Measurements from ENCODE around the gene WDR64. TPM values are rescaled to one million over a fixed set of nuclear protein-coding genes. Genes with fewer than 3 reads are reported as not detected.

The WDR64 gene
- 0.58 TPM for polyA plus RNA-seq (ENCODE audit: insufficient read length)
- long read RNA-seq, donor 1: 0 reads
- long read RNA-seq, donor 2: 0 reads
- long read RNA-seq, donor 3: 0 reads
- long read RNA-seq, donor 4: 0 reads
- long read RNA-seq, donor 5, partial matches to known transcripts: 15 of 49 reads
- long read RNA-seq, donor 5, other reads (novel, unspliced or antisense): 34 of 49 reads
- long read RNA-seq, donor 6: 0 reads
- long read RNA-seq, donor 7: 0 reads
- long read RNA-seq, donor 8: 0 reads

- DNase-seq: no peak
Observed at GRCh38 chr1:241652012-241652411, at the start of gene WDR64. Gene WDR64, plus strand, starts transcription at chr1:241652281. Its CDS starts 204 bp downstream, at chr1:241652485.

- no peak for DNase-seq
Observed at GRCh38 chr1:241603731-241604245, 48.3 kb upstream of the WDR64 start.

DNA sequence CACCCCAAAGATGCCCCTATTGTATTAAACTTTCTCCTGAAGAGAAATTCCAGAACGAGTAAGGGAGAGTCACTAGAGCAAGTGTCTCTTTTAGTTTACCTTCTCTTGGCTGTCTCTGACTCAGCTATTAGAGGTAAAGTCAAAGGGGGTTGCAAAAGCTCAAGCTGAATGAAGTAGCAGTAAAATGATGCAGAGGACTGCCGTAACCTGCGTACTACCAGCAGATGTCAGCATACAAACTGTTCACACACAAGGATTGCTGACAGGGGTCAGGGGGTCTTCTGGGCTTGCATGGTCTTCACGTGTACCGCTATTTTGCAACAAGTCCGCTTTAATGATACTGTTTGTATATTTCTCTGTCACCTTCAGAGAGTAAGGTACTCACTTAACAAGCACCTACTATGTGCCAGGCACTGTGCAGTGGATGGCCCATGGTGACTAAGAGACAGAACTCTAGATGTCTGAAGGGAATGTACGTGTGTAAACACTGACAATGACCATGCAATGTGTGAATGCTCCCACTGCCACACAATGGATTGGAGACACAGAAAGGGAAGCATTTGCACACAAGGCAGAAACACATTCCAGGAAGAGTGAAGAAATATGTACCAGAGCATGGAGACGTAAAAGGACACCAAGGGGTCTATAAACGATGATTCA is 46.8 kb upstream of the WDR64 start:
- no peak for DNase-seq

GRCh38 chr1:241606544-241606943 is 45.5 kb upstream of the WDR64 start:
- DNase-seq: no peak

DNA sequence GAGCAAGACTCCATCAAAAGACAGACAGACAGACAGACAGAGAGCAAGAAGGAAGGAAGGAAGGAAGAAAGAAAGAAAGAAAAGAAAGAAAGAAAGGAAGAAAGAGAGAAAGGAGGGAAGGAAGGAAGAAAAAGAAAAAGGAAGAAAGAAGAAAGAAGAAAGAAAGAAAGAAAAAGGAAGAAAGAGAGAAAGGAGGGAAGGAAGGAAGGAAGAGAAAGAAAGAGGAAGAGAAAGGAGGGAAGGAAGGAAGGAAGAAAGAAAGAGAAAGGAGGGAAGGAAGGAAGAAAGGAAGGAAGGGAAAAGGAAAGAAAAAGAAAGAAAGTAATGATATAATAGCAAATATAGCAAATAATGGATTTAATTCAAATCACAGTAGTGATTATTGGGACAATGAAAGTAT is 44.6 kb upstream of the WDR64 start:
- no peak for DNase-seq

DNA sequence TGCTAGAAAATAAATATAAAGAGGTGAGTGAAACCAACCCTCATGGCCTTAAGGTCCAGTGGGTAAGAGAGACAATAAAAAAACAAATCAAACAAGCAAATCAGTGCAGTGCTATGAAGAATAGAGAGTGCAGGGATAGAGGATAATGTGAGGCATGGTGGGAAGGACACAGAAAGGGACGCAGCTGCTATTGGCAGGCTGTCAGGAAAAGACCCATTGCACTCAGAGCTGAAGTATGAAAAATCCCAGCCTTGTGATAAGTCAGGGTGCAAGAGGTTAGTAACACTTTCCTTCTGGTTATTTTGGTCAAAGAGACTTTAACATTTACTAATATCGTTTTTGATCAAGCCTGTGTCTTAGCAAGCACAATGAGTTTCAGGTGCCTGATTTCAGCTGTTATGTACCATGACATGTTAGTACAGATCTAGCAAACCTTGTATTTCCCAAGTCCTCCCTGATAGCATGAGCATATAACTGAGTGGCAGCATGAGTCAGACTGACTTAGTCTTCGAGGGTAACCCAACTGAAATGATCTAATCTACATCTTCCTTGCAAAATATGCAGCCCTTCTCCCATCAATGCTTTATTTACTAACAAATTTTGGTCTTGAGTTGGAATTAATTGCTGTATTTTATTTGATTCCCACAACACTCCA is 43.6 kb upstream of the WDR64 start:
- DNase-seq: no peak

- DNase-seq: no peak
Observed at GRCh38 chr1:241610056-241610815, 41.8 kb upstream of the WDR64 start.

GRCh38 chr1:241611063-241611462 is 41.0 kb upstream of the WDR64 start:
- DNase-seq: peak; percentile 65

DNA sequence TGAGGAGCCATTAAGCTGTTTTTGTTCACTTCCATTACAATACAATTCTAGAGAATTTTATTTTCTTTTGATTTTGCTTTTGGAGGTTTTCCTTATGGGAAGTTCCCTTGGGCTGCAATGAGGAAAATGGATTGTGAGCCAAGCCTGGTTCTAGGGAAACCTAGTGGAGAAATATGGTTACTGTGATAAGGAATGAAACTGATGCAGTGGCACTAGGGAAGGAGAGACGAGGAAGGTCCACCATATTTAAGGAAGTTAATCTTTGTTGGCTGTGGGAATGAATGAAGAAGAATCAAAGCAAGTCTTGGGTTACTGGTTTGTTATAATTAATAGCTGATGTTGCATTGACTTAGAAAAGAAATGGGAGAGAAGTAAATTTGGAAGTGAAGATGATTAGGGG is 40.3 kb upstream of the WDR64 start:
- DNase-seq: no peak

GRCh38 chr1:241612533-241613477 is 39.3 kb upstream of the WDR64 start:
- DNase-seq: no peak

- DNase-seq: no peak
Observed at GRCh38 chr1:241614144-241614543, 37.9 kb upstream of the WDR64 start.

DNA sequence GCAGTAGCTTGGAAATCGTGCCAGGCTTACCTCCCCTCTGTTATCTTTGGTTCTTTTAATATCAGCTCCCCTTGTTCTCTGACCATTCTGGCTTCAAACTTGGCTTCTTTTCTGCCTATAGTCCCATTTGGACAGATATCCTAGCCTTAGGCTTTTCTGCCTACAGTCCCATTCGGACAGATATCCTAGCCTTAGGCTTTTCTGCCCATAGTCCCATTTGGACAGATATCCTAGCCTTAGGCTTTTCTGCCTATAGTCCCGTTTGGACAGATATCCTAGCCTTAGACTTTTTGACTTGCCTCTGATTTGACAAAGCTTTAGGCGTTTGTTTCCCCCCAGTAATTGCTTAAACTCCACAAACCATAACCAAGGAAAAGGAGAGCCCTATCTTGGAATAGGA is 37.5 kb upstream of the WDR64 start:
- no peak for DNase-seq

DNA sequence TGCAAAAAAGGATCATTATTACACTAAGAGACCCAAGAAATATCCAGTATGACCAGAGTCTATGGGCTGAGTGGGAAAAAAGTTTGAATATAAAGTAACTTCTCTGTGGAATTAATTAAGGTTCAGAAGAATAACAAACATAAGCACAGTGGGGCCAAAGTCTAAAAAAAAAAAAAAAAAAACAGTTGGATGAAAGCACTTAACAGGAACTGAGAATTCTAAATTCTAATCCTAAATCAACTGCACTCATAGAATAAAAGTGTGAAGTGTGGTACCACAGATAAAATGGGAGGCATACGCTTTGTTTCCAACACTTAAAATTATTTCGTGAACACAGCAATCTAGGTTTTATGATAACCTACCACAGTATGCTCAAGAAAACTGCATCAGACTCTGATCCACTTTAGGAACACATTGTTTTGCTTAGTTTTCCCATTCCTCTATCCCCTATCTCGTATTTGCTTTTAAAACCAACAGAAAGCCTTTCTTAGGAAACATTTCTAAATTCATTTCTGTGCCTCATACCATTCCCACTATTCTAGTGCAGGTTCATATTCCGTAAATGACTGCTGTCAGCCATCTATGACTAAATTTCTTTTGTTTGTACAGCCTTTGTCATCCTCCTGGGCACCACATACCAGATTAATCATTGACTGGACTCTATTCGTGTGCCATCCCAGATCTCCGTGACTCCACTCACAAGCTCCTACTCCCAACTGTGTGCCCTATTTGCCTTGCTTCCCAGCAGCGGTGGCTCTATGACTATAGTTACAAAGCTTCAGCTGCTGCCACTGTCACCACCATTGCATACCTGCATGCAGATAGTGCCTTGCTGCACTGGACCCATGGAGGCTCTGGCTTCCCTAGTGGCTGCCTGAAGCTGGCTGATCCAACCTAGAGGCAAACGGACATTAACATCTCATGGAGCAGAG is 36.8 kb upstream of the WDR64 start:
- DNase-seq: no peak

- no peak for DNase-seq
Observed at GRCh38 chr1:241617426-241617825, 34.7 kb upstream of the WDR64 start.

- no peak for DNase-seq
Observed at GRCh38 chr1:241622669-241623068, 29.4 kb upstream of the WDR64 start.

- no peak for DNase-seq
Observed at GRCh38 chr1:241624935-241625334, 27.1 kb upstream of the WDR64 start.

GRCh38 chr1:241627453-241628259 is 24.4 kb upstream of the WDR64 start:
- DNase-seq: no peak

GRCh38 chr1:241630005-241630404 is 22.1 kb upstream of the WDR64 start:
- DNase-seq: no peak

DNA sequence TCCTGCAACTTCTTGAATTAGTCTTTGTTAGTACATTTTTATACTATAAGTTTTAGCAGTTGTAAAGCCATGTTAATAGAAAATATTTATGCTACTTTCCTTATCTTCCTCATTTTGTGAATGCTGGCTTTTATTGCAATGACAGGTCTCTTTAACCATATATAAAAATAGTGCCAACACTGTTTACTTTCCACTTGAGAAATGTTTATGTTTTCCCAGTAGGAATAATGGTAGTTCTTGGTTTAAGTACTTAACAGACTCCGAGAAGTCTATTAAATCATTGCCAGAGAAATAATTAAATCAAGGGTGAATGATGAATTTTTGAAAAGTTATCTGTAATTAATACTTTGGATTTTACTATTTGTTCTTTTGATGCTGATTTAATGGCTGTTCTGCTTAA is 21.6 kb upstream of the WDR64 start:
- no peak for DNase-seq

Data from left kidney (tissue), 8 donors.